Brain pericyte (primary cell): Measurements from ENCODE around the gene AHSG.
"Not testable (repeated sequence)": the region's sequence is repeated elsewhere in the genome, so short reads cannot be mapped to it uniquely, and the experiment has no call there.

Experiments used
- DNase-seq: peaks from one replicate; pipeline ENCODE4 v3.0.0-alpha.2; 2012; ENCODE audit warnings: low read depth, low spot score

The AHSG gene

GRCh38 chr3:186612721-186613636 is at the start of gene AHSG:
AHSG (plus strand) TSS chr3:186613060; CDS start chr3:186613142, 82 bp downstream.
- DNase-seq: no peak

DNA sequence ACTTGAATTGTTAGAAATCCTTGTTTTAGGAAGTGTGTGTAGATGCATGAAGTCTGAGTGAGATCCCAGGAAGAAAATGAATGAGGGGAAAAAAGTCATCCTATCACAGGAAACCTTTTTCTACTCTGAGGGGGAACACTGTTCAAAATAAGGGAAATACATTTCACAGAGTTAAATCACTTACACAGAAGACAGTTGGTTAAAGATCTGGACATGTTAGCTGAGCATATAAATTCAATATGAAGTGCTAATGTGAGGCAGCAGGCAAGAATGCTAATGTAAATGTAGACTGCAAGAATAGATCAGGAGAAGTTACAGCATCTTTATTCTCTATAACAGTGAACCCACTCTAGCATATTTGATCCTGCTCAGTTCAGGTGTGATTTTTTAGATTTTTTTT is 48.3 kb upstream of the AHSG start:
- no peak for DNase-seq

- no peak for DNase-seq
Measured at GRCh38 chr3:186566772-186567071, 46.1 kb upstream of the AHSG start.

GRCh38 chr3:186567072-186567921 is 45.6 kb upstream of the AHSG start, which contains the start of gene TBCCD1:
TBCCD1 (minus strand) TSS chr3:186567339; CDS start chr3:186564329, 3,010 bp downstream.
- peak; percentile 72 for DNase-seq

DNA sequence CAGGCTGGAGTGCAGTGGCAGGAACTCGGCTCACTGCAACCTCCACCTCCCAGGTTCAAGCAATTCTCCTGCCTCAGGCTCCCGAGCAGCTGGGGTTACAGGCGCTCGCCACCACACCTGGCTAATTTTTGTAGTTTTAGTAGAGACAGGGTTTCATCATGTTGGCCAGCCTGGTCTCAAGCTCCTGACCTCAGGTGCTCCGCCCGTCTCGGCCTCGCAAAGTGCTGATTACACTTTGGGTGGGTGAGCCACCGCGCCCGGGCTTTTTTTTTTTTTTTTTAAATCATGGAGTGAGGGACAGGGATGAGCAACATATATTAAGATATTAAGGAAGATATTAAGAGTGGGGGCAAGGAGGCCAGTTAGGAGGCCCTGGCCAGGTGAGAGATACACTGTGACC is 43.5 kb upstream of the AHSG start:
- DNase-seq: not testable (repeated sequence)

DNA sequence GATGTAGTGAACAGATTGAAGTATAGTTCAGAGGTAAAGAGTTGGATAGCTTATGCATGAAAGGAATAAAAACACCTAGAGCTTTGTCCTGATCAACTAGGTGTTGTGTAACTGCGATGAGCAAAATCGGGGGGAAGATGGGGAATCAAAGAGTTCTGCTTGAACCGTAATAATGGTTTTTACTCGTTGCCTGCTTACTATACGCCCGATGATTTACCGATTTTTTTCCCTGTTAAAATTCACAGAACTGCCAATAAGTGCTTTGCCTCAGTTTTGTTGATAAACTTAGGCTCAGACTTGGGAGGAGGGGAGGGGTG is 43.1 kb upstream of the AHSG start:
- no peak for DNase-seq

GRCh38 chr3:186570096-186570940 is 42.5 kb upstream of the AHSG start, which contains the start of gene DNAJB11:
DNAJB11 (plus strand) TSS chr3:186570720; CDS start chr3:186570898, 178 bp downstream.
- DNase-seq: peak; percentile 99

DNA sequence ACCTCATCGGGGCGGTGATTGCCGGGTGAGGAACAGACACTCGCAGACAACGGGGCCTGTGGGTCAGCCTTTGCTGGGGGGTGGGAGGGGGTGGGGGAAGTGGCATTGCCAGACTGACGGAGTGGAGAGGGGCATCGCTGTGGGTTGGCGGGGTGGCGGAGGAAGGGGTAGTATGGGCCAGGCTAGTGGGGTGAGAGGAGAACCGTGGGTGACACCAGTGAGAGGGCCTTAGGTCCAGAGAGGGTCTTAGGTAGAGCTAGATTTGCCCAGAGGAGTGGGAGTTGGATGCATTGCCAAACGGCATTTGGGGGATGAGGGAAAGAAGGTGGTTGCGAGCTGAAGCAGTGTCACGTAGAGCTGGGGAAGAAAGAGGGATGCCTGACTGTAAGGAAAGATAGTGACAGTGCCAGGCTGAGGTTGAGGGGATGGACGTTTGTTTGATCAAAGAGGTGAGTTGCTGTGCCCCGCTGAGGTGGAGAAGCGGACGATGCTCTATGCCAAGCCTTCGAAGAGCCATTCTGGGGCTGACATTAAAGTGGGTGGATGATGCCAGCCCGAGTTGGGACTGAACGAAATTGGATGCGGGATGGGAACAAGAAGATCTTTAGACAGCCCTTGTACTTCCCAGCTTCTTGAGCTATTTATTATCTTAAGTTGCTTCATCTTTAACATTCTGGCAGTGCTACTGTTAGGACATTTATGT is 41.8 kb upstream of the AHSG start:
- DNase-seq: no peak

- DNase-seq: no peak
Measured at GRCh38 chr3:186571644-186572013, 41.2 kb upstream of the AHSG start.

- no peak for DNase-seq
Measured at GRCh38 chr3:186577521-186577920, 35.3 kb upstream of the AHSG start.

DNA sequence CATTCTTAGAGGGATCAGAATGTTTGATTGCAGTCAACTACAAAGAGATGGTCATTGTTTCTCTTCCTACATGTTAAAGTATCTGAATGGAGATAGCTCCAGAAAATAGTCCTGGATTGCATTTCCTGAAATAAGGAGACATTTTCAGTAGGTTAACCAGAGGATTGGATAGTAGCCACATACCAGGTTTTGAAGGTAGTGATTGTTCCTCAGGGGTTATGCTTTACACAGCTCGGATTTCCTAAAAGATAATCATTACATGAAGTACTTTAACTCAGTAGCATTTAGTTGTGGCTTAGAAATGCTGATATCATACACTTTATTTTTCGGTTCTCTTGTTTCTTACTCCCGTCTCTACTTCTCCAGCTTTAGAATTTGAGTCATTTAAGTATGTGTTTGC is 32.1 kb upstream of the AHSG start:
- no peak for DNase-seq

GRCh38 chr3:186582541-186582940 is 30.3 kb upstream of the AHSG start:
- no peak for DNase-seq

DNA sequence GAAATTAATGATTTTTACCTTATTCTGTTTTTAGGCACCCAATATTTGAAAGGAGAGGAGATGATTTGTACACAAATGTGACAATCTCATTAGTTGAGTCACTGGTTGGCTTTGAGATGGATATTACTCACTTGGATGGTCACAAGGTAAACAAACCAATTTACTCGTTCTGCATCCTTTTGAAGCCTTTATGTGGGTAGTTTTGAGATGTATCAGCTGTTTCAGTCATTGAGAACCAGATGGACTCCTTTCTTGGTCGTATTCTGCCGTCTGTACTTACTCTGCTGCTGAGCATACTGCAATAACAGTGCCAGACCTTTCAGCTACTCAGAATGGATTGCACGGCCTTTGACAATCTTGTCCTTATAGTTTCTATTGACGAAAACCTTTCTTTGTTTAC is 29.0 kb upstream of the AHSG start:
- DNase-seq: no peak

- DNase-seq: not testable (repeated sequence)
Measured at GRCh38 chr3:186586245-186586644, 26.6 kb upstream of the AHSG start.

- no peak for DNase-seq
Measured at GRCh38 chr3:186587183-186587582, 25.7 kb upstream of the AHSG start.

DNA sequence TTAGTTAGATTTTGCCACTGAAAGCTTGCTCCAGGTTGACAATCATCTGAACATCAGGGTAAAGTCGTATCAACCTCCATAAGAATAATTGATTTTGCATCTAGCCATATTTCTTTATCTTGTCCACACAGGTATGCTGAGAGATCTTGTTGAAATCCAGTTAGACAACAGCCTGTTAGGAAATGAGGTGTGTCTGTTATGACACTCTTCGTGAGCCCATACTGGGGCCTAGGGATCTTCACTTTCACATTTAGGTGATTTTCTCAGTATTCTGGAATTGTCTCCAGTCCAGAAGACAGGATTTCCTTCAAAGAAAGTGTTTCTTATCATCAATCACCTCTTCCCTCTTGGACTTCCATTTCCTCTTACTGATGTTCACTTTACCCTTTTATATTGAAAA is 24.2 kb upstream of the AHSG start:
- DNase-seq: no peak

DNA sequence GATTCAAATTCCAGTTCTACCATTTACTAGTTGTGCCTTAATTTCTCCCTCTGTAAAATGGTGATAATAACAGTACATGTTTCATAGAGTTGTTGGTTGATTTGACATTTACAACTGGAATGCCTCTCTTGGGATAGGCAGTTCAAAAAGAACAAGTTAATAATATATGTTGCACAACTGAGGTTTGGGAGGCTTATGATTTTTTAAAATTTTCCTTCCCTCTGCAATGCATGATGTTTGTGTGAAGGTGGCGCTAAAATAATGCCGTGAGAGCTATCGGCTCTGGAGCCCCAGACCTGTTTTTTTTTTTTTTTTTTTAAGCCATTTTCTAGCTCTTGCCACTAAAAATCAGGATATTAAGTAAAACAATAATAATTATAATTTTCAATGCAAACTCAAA is 23.7 kb upstream of the AHSG start:
- DNase-seq: no peak

DNA sequence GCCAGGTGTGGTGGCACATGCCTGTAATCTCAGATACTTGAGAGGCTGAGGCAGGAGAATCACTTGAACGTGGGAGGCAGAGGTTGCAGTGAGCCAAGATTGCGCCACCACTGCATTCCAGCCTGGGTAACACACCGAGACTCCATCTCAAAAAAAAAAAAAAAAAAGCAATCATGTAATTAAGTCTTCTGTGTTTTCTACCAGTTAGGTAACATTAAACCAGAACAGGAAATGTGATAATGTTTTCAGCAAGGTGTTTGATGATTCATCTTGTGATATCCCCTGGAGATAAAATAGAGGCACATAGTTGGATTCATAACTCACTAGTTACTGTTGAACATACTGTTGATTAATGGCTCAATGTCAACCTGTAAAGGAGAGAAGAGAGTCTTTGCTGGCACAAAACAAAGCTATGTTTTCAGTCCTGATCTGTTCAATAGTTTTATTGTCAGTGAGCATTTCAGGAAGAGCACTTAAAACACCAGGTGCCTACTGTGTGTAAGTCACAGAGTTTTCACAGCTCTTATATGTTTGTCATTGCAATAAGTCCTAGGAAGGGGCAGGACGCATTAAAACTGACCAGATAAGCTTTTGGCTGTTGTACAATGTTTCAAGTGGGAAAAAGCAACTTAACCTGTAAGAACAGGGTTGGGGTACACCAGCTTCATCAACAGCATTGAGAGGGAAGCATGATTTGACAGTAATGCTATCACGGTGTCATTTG is 22.8 kb upstream of the AHSG start:
- DNase-seq: no peak

DNA sequence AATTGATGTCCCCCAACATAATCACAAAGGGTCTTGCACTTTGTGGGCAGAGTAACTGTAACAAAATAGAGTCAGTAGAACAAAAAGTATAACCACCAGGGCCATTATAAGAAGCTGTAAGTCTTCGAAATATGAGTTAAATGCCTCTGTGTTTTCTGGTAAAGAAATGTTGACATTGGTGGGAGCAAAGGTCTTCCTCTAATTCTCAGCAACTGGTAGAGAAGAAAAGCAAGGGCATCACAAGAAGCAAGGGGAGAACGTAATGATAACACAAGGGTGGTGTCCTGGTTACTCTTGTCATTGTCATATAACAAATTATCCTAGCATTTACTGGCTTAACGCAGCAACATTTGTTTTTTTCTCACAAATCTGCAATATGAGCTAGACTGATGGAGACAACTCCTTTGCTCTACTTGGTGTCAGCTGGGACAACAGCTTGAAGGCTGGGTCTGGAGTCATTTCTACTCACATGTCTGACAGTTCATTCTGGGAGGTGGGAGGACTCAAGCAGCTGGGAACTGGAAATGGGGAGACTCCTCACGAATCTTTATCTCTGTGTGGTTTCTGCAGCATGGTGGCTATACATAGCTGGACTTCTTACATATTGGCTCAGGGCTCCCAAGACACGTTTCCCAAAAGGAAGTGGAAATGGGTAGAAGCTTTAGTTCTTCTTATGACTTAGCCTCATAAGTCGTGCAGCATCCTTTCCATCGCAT is 22.1 kb upstream of the AHSG start:
- DNase-seq: no peak

DNA sequence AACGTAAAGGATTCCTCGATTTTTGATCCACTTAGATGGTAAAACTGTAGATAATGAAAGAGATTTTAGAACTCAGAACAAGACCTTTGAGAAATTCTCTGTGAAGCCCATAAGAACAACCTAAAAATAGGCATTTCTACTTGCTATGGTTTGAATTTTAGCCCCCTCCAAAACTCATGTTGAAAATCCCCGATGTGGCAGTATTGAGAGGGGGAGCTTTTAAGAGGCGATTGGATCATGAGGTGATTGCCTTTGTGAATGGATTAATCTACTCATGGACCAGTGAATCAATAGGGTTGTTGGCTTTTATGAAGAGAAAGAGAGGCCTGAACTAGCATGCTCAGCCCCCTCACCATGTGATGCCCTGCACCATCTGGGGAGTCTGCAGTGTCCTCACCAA is 20.2 kb upstream of the AHSG start:
- no peak for DNase-seq
